Ishikawa (cell line): ENCODE data around the gene RAMP2.

Source experiments
- CEBPB ChIP-seq: IDR thresholded peaks from 2 replicates; pipeline ENCODE4 v1.6.1; 2012
- CREB1 ChIP-seq: IDR thresholded peaks from 2 replicates; pipeline ENCODE4 v1.6.1; 2012; ENCODE audit warnings: low read depth
- EGR1 ChIP-seq: IDR thresholded peaks from 2 replicates; pipeline ENCODE4 v1.6.1; 2012
- EP300 ChIP-seq: IDR thresholded peaks from 2 replicates; pipeline ENCODE4 v1.6.1; 2012; ENCODE audit warnings: borderline replicate concordance
- FOXM1 ChIP-seq: IDR thresholded peaks from 2 replicates; pipeline ENCODE4 v1.6.1; 2012; ENCODE audit warnings: low read depth, borderline replicate concordance
- MAX ChIP-seq: IDR thresholded peaks from 2 replicates; pipeline ENCODE4 v1.6.1; 2012
- NFIC ChIP-seq: IDR thresholded peaks from 2 replicates; pipeline ENCODE4 v1.6.1; 2012
- RAD21 ChIP-seq: IDR thresholded peaks from 2 replicates; pipeline ENCODE4 v1.6.1; 2012; ENCODE audit warnings: low read depth
- REST ChIP-seq: IDR thresholded peaks from 2 replicates; pipeline ENCODE4 v1.6.1; 2012; ENCODE audit warnings: low read depth, mild to moderate bottlenecking
- TAF1 ChIP-seq: IDR thresholded peaks from 2 replicates; pipeline ENCODE4 v1.6.1; 2012; ENCODE audit warnings: low read depth, mild to moderate bottlenecking
- TCF12 ChIP-seq: IDR thresholded peaks from 2 replicates; pipeline ENCODE4 v1.6.1; 2012; ENCODE audit warnings: low read depth
- TEAD4 ChIP-seq: IDR thresholded peaks from 2 replicates; pipeline ENCODE4 v1.6.1; 2012
- USF1 ChIP-seq: IDR thresholded peaks from 2 replicates; pipeline ENCODE4 v1.6.1; 2012
- YY1 ChIP-seq: IDR thresholded peaks from 2 replicates; pipeline ENCODE4 v1.6.1; 2012; ENCODE audit warnings: low read depth
- ZBTB7A ChIP-seq: IDR thresholded peaks from 2 replicates; pipeline ENCODE4 v1.6.1; 2012; ENCODE audit warnings: low read depth

Gene RAMP2

GRCh38 chr17:42744283-42744805 is 16.7 kb upstream of the RAMP2 start:
- TF ChIP-seq USF1 (peak; percentile 49; the same call in 1 of the 2 replicates), REST (no peak), YY1 (no peak), MAX (peak; percentile 86), TAF1 (0 out of 2 replicates have a peak, but pooled peaks have one; percentile 23), TEAD4 (no peak), EGR1 (no peak; the same call in 1 of the 2 replicates)

- TF ChIP-seq EGR1, result no peak
- TF ChIP-seq REST, result no peak
- TF ChIP-seq USF1, result no peak; the same call in 1 of the 2 replicates
- TF ChIP-seq TCF12, result peak; percentile 58; the same call in 1 of the 2 replicates
- peak; percentile 46; the same call in 1 of the 2 replicates for TF ChIP-seq YY1
- TF ChIP-seq CREB1, result no peak
- no peak for TF ChIP-seq NFIC
- TF ChIP-seq TEAD4, result no peak
- peak; percentile 84 for TF ChIP-seq ZBTB7A
- TF ChIP-seq EP300, result no peak
- TF ChIP-seq TAF1, result no peak; the same call in 1 of the 2 replicates
- no peak for TF ChIP-seq RAD21
- TF ChIP-seq MAX, result peak; percentile 100
Measured at GRCh38 chr17:42744806-42745617, 16.0 kb upstream of the RAMP2 start, which contains the start of gene EZH1. EZH1 (minus strand) TSS chr17:42745040; CDS start chr17:42728941, 16,099 bp downstream.

DNA sequence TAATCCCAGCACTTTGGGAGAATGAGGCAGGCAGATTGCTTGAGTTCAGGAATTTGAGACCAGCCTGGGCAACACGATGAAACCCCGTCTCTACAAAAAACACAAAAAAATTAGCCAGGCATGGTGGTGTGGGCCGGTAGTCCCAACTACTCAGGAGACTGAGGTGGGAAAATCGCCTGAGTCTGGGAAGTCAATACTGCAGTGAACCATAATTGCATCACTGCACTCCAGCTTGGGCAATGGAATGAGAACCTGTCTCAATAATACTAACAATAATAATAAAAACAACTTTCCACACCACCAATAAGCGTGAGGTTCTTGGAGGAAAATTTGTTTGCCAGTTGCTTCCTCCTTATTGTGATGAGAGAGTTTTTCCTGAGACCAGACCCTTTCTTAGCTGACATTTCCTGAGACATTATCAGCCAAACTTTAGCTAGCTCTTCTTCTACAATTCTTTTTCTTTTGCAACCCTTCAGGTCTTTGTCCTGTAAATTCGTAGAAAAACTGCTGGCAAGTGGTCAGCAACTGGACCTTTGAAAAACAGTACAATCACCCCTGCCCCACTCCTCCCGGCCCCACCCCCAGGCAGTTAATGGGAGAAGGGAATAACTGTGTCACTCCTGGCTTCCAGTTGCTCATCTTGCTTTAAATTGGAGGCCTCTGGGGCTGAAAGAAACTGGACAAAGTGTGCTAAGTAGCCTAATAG is 12.7 kb upstream of the RAMP2 start:
- no peak for TF ChIP-seq CREB1
- TF ChIP-seq NFIC, result no peak
- TF ChIP-seq YY1, result no peak
- no peak for TF ChIP-seq TAF1
- TF ChIP-seq RAD21, result no peak
- no peak for TF ChIP-seq TCF12

- TF ChIP-seq CREB1 (no peak), NFIC (no peak), RAD21 (no peak), MAX (no peak), CEBPB (no peak), FOXM1 (no peak), EGR1 (no peak), REST (no peak), TAF1 (no peak), TCF12 (no peak), USF1 (no peak), YY1 (no peak), TEAD4 (no peak), ZBTB7A (no peak), EP300 (no peak)
Measured at GRCh38 chr17:42748908-42749798, 11.9 kb upstream of the RAMP2 start.
